ENCODE results near the gene RNU6-8.

Gene RNU6-8

DNA sequence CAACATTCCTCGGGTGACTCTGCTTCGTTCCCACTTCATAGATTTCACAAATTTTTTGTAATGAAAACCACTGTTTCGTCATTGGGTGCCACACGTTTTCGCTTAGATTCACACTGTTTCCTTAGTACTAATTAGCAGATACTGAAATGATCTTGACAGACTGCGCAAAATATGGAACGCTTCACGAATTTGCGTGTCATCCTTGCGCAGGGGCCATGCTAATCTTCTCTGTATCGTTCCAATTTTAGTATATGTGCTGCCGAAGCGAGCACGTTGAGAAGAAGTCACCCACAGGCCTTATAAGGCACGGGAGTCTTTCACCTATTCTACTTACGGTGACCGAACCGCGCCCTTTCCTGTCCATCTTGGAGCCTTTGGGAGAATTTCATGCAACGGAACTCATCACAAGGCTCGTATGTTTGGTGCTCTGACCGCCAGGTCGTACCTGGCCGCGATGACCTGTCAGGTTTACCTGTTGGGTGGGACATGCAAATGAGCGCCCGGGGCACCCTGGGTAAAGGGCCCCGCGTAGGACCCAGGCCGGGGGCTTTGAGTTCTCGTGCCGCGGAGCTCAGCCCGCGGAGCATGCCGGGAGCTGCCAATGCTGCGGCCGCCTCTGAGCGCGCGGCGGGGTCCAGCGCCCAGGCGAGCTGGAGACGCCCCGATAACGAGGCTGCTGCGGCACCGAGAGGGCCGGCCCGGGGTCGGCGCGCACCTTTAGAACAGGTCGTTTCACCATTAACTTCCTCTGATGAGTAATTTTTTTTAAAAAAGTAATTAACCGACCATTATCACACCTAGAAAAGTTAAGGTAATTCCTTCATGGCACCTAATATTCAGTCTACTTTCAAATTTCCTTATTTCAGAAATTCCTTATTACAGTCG, at the start of gene RNU6-8:
Gene RNU6-8, minus strand, starts transcription at position 272 of the 885 bp plus-strand sequence.
- DNase-seq, result peak; percentile 71

- peak; percentile 16 for DNase-seq
Observed at GRCh38 chr14:32252030-32252670, 49.1 kb upstream of the RNU6-8 start.

DNA sequence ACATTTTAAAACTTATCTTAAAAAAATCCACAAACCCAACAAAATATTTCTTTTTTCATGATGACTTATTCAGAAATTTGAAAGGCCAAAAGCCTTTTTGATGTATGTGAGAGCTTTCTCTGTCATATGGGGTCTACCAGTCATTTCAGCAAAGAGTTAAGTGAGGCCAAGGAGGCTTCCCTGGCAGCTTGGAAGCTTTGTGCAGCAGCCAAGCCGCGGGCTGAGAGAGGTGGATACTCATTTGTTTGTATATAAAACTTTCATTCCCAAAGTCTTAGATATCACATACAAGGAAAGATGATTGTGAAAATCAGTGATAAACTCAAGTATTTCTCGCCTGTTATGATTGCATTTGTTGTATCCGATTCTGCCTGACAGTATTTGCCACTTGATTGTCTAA, 48.5 kb upstream of the RNU6-8 start:
- no peak for DNase-seq

- no peak for DNase-seq
Observed at GRCh38 chr14:32250681-32251080, 47.6 kb upstream of the RNU6-8 start.

- no peak for DNase-seq
Observed at GRCh38 chr14:32249780-32250179, 46.7 kb upstream of the RNU6-8 start.

DNA sequence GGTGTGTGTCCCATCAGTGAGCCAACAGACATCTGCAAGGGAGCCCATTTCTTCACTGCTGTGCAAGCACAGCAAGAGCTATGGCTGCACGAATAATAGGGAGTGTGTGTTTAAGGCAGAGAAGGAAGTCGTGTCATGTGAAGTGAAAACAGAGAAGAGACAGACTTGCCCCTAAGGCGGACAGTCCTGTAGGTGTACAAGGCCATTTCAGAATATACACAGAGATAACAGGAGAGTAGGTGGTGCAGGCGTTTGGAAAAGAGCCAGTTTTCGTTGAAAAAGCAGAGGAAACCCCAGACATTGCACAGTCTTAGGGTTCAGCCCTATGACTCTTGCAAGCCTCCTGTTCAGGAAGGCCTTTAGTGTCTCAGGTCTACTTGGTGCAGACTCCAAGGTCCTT, 46.3 kb upstream of the RNU6-8 start:
- DNase-seq, result no peak

- DNase-seq, result no peak
Observed at GRCh38 chr14:32246751-32247150, 43.7 kb upstream of the RNU6-8 start.

- DNase-seq, result no peak
Observed at GRCh38 chr14:32244404-32244803, 41.3 kb upstream of the RNU6-8 start.

GRCh38 chr14:32233260-32233659, 30.2 kb upstream of the RNU6-8 start:
- no peak for DNase-seq

GRCh38 chr14:32232481-32232880, 29.4 kb upstream of the RNU6-8 start:
- no peak for DNase-seq

GRCh38 chr14:32230695-32231280, 27.7 kb upstream of the RNU6-8 start:
- DNase-seq, result no peak

DNA sequence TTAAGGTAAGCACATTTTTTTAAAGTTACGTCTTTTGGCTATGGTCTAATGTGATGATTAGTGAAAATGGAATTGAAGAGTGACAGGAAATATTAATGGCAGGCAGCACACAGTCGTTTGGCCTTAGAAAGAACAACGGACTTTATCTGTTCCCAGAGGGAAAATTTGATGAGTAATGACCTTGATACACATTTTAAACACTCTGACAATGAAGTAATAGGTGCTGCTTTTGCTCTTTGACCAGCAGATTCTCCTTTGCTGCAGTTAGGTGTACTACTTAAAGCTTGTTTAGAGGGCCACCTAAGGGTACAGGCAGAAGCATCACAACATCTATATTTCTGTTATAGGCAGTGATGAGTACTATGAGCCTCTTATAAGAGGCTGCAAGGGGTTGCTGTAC, 27.1 kb upstream of the RNU6-8 start:
- no peak for DNase-seq

DNA sequence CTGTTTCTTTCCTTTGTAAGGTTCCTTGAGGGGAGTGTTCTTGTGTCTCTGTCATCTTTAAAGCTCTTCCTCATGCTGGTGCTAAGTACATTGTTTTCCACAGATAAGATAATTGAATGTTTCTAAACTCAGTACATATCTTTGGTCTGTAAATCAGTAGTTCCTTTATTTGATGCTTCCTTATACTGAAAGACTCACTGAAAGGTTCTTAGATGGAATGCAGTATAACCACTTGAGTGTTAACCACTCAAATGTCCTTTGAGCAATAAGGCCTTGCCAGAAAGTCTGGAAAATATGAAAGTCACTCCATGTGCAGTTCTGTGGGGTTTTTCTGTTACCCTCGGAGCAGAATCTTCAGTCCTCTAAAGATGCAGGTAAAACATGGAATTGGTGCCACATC, 23.0 kb upstream of the RNU6-8 start:
- DNase-seq, result no peak

DNA sequence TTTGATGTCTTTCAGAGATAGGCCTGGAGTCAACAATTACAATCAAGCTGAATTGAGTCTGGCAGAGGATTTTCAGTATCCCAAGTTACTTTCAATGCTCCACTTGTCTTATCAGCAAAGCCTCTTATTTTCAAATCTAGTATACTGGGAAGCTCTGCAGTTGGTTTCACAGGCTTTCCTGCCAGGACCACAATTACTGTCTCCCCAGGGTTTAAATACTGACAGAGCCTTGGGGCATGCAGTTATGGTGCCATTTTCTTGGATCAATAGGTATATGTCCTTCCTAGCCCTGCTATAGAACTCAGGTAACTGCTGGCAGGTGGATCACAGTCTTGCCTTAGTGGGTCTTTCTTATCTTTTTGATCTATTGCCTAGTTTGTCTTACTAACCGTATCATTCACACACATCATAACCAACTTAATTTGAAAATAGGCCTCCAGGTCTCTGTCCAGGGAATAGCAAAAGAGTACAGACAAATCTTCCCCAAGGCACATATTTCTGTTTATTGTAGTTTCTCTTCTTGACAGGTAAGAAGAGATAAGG, 22.4 kb upstream of the RNU6-8 start:
- DNase-seq, result no peak

- DNase-seq, result no peak
Observed at GRCh38 chr14:32224737-32225377, 21.8 kb upstream of the RNU6-8 start.

- no peak for DNase-seq
Observed at GRCh38 chr14:32217301-32217700, 14.2 kb upstream of the RNU6-8 start.

DNA sequence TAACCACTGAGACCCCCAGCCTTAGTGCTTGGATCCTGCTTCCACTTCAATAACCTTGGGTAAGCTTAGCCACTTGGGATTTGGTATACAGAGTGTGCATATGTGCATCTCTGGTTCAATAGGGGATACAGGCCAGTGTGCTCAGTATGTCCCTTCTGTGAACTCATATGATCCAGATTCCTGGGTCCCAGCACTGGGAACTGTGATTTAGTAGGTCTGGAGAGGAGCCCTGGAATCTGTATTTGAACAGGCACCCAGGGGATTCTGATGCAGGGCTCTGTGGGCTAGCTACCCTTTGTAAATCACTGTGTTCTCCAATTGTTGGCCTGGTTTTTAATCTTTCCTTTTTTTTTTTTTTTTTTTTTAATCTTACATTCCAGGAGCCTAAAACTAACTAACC, 9.8 kb upstream of the RNU6-8 start:
- no peak for DNase-seq

DNA sequence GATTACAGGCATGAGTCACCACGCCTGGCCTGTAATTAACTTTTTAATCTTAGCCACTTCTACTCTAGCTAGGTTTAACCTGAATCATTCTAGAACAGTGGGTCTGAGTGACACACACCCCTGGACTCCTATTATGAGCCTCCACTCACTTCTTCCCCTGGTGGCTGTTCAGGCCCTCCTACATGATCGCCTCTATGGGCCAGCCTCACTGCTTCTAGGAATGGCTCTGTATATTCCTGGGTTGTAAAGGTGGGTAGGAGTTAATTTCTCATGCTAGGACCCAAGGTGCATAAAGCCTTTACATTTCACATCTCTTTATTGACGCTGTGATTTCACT, 8.0 kb upstream of the RNU6-8 start:
- no peak for DNase-seq

DNA sequence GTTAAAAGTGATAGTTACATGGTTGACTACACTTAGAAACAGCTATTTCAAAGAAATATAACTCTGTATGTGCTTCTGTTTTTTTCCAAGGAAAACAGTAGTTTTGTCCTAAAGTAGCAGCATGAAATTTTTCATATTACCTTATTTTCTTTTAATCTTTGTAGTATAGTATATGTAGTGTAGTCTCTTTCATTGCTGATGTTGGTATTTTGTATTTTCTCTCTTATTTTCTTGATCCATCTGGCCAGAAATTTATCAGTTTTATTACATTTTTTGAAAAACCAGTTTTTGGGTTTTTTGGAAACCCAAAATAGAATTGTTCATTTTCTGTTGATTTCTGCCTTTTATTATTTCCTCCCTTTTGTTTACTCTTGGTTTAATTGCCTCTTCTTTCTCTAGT, 6.4 kb upstream of the RNU6-8 start:
- DNase-seq, result no peak

DNA sequence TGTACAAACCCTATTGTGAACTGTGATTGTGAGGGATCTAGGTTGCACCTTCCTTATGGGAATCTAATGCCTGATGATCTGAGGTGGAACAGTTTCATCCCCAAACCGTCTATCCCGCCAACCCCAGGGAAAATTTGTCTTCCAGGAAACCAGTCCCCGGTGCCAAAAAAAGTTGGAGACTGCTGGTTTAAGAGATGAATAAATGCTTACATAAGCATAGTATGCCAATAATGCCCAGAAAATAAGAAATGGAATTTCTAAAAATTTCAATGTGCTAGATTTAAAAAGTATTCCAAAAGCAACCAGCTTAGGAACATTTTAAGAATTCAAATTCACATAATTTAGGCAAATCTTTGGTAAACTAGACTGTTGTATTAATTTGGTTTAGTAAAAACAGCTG, 5.4 kb upstream of the RNU6-8 start:
- DNase-seq, result no peak

GRCh38 chr14:32206552-32206951, 3.5 kb upstream of the RNU6-8 start:
- no peak for DNase-seq

- DNase-seq, result no peak
Observed at GRCh38 chr14:32205984-32206383, 2.9 kb upstream of the RNU6-8 start.

- DNase-seq, result no peak
Observed at GRCh38 chr14:32205554-32205953, 2.5 kb upstream of the RNU6-8 start.
